K562 (cell line): ENCODE results near the gene ERI2. TPM values are rescaled to one million over a fixed set of nuclear protein-coding genes. Genes with fewer than 3 reads are reported as not detected.

ENCODE experiments used
- ASH1L ChIP-seq: fragments of 450-650 bp; IDR thresholded peaks from 2 replicates; pipeline ENCODE4 v1.6.1; 2018; ENCODE audit warnings: borderline replicate concordance, mild to moderate bottlenecking, low read depth; ENCODE audit not compliant: partially characterized antibody
- BRF1 ChIP-seq: IDR thresholded peaks from 3 replicates; pipeline ENCODE4 v1.6.1; 2011; ENCODE audit warnings: borderline replicate concordance, mild to moderate bottlenecking; ENCODE audit not compliant: insufficient read length; ENCODE audit errors: extremely low read depth
- CBFB ChIP-seq: sonication (generic); formaldehyde crosslinking; IDR thresholded peaks from 2 replicates; pipeline ENCODE4 v1.4.0; 2020; ENCODE audit warnings: mild to moderate bottlenecking, missing genetic modification reagents
- CC2D1A ChIP-seq: fragments of 450-650 bp; IDR thresholded peaks from 2 replicates; pipeline ENCODE4 v1.6.1; 2017; ENCODE audit warnings: mild to moderate bottlenecking
- E2F6 ChIP-seq, 2 experiments: IDR thresholded peaks; 2 replicates each; pipeline ENCODE4 v1.6.1; 2011; ENCODE audit warnings: borderline replicate concordance in 1 of 2, control low read depth in 1 of 2, low read depth in 1 of 2, low read length in 1 of 2, mild to moderate bottlenecking in 1 of 2, mixed read lengths in 1 of 2, moderate library complexity in 1 of 2; ENCODE audit not compliant: insufficient read depth in 1 of 2, insufficient read length in 1 of 2, poor library complexity in 1 of 2, severe bottlenecking in 1 of 2; ENCODE audit errors: extremely low read depth in 1 of 2
- ELF2 ChIP-seq: fragments of 250-450 bp; sonication (Bioruptor Pico); IDR thresholded peaks from 2 replicates; pipeline ENCODE4 v1.5.0; 2021; ENCODE audit warnings: mild to moderate bottlenecking
- HCFC1 ChIP-seq: IDR thresholded peaks from 2 replicates; pipeline ENCODE4 v1.6.1; 2012; ENCODE audit warnings: low read depth, low read length, improper control_type of control experiment
- HDAC1 ChIP-seq, 2 experiments: fragments of 450-650 bp; IDR thresholded peaks; 2 replicates each; pipeline ENCODE4 v1.6.1; 2016 to 2017; ENCODE audit warnings: inconsistent platforms in 1 of 2, mild to moderate bottlenecking in 1 of 2, moderate library complexity in 1 of 2
- HNRNPK ChIP-seq: fragments of 200-400 bp; formaldehyde crosslinking; IDR thresholded peaks from one replicate; pipeline ENCODE4 v1.6.1; 2018; ENCODE audit warnings: mild to moderate bottlenecking, low read depth, low read length; ENCODE audit not compliant: poor library complexity, severe bottlenecking
- JUND ChIP-seq, 2 experiments: IDR thresholded peaks; 2 replicates in 1 of 2; 3 replicates in 1 of 2; pipeline ENCODE4 v1.6.1; 2011; ENCODE audit warnings: borderline replicate concordance in 2 of 2, low read depth in 2 of 2, low read length in 2 of 2, improper control_type of control experiment in 1 of 2, missing biosample characterization in 1 of 2, missing genetic modification characterization in 1 of 2, missing genetic modification reagents in 1 of 2
- POLR2AphosphoS2 ChIP-seq: IDR thresholded peaks from 2 replicates; pipeline ENCODE4 v1.6.1; 2012; ENCODE audit warnings: low read length, improper control_type of control experiment
- RBM25 ChIP-seq: fragments of 200-400 bp; formaldehyde crosslinking; IDR thresholded peaks from 2 replicates; pipeline ENCODE4 v1.6.1; 2018; ENCODE audit warnings: low read length, low read depth, moderate library complexity; ENCODE audit not compliant: severe bottlenecking
- TCFL5 ChIP-seq: fragments of 250-450 bp; sonication (Bioruptor Pico); conservative IDR thresholded peaks from 2 replicates; pipeline ENCODE4 v1.6.1; 2021; ENCODE audit warnings: mild to moderate bottlenecking, moderate library complexity, matching md5 sums
- TSC22D4 ChIP-seq: fragments of 450-650 bp; IDR thresholded peaks from 2 replicates; pipeline ENCODE4 v1.6.1; 2016; ENCODE audit warnings: missing genetic modification characterization, missing biosample characterization, control low read depth
- ZC3H8 ChIP-seq: fragments of 450-650 bp; IDR thresholded peaks from 2 replicates; pipeline ENCODE4 v1.6.1; 2017
- ZNF140 ChIP-seq: fragments of 250-450 bp; sonication (Bioruptor Pico); IDR thresholded peaks from 2 replicates; pipeline ENCODE4 v1.8.0; 2021; ENCODE audit warnings: moderate library complexity, mild to moderate bottlenecking, inconsistent platforms
- ZNF586 ChIP-seq: fragments of 450-650 bp; formaldehyde crosslinking; conservative IDR thresholded peaks from 2 replicates; pipeline ENCODE4 v1.4.0; 2020; ENCODE audit warnings: mild to moderate bottlenecking, moderate library complexity
- ZNF740 ChIP-seq, 3 experiments: fragments of 200-800 bp in 1 of 3; sonication (Bioruptor generic) in 1 of 3; sonication (generic) in 1 of 3; formaldehyde crosslinking in 1 of 3; IDR thresholded peaks; 2 replicates each; pipeline versions ENCODE4 v1.6.1 to v1.8.0; 2016 to 2022; ENCODE audit warnings: mild to moderate bottlenecking in 2 of 3, missing compliant biosample characterization in 2 of 3, missing genetic modification characterization in 2 of 3, missing genetic modification reagents in 1 of 3
- polyA plus RNA-seq, 8 experiments: library from polyadenylated mRNA; depleted of rRNA in 4 of 8; stranded (reverse) in 5 of 8; unstranded in 3 of 8; fragments of >200 nt; fragmentation: Nextera tagmentation in 2 of 8; fragmentation: Illumina TruSeq in 1 of 8; extraction: Ambion mirVana in 2 of 8; extraction: Trizol in 1 of 8; gene quantifications; 2 replicates each; pipeline versions ENCODE4 v1.2.1 to v1.2.3, GENCODE V29; 2011 to 2014; ENCODE audit warnings: inconsistent platforms in 1 of 8, missing spikeins in 1 of 8
- total RNA-seq, 7 experiments: library from RNA; depleted of rRNA in 6 of 7; stranded (reverse); fragments of >200 nt in 6 of 7; fragmentation: Illumina TruSeq in 2 of 7; extraction: Trizol in 2 of 7; gene quantifications; 2 replicates each; pipeline versions ENCODE4 v1.2.1 to v1.2.3, GENCODE V29; 2011 to 2021; ENCODE audit warnings: low replicate concordance in 1 of 7
- TF ChIP-seq, protein P1 (sequence below), 2 experiments: fragments of 450-650 bp; conservative IDR thresholded peaks; 2 replicates each; pipeline ENCODE4 v1.6.1; 2017; ENCODE audit warnings: mild to moderate bottlenecking in 2 of 2, moderate library complexity in 2 of 2
- TF ChIP-seq, protein P2 (sequence below): fragments of 250-450 bp; sonication (Bioruptor Pico); IDR thresholded peaks from 2 replicates; pipeline ENCODE4 v1.9.0; 2021; ENCODE audit warnings: mild to moderate bottlenecking, inconsistent platforms

The ERI2 gene
- total and polyA plus RNA-seq, 9 of the 15 experiments (the other 6 are each of a cell fraction or from before 2014, with no cell fraction given): 23.3 to 57.0 (median 48.1) TPM

DNA sequence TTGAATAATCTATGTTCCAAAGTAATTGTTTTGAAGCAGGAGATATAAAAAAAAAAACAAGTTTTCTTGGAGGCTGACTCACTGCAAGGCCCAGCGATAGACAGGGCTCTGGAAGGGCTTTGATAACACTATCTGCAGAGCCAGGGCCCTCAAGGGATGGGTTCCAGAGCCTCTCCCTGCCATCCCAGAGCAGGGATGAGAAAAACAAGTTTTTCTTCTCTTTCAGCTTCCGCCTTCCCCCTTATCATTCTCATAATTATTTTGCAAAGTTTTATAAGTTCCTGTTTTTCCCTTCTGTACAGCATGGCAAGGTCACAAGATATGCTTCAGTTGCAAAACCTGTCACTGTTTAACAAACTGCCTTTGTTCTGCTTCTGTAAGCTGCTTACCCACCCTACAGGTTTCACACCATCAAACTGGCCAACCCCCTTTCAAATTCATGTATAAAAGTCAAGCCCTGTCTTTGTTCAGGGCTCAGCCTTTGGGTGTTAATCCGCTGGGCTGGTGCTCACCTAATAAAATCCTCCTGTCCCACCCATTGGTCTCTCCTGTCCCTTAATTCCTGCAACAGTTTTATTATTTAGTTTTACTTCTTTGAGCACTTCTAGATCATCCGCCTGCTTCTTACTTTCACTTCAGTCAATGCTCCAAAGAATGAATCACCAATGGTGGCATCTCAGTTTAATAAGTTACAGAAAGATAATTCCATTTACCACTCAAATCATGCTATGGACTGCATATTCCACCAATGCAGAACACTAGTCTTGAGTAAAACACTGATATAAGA lies 59.0 kb downstream of the ERI2 start (continued):
- TF ChIP-seq ZNF740 (CRISPR knock-in tag; IDR thresholded peaks at IDR 0.05) (no peak), ZNF740 (tag; IDR thresholded peaks at IDR 0.05) (0 out of 4 replicates have a peak, but pooled peaks of 1 of the 2 experiments have one; percentile 30), HDAC1 (IDR thresholded peaks at IDR 0.05) (no peak; a peak in 1 of 4 replicates), E2F6 (IDR thresholded peaks at IDR 0.05; ENCODE audit: borderline replicate concordance in 1 of 2, extremely low read depth in 1 of 2, insufficient read depth in 1 of 2, insufficient read length in 1 of 2, low read depth in 1 of 2, low read length in 1 of 2, poor library complexity in 1 of 2, severe bottlenecking in 1 of 2) (no peak), ELF2 (no peak), CBFB (no peak), JUND (IDR thresholded peaks at IDR 0.05; ENCODE audit: borderline replicate concordance, low read depth, low read length) (peak; percentile 96), JUND (tag; IDR thresholded peaks at IDR 0.05; ENCODE audit: borderline replicate concordance, low read depth, low read length) (peak; percentile 88; the same call in 2 of the 3 replicates), CC2D1A (peak; percentile 96), RBM25 (peak; percentile 61), ZC3H8 (no peak), ZNF586 (CRISPR knock-in tag) (no peak), HNRNPK (no peak), BRF1 (no peak), POLR2AphosphoS2 (no peak), ASH1L (no peak), HCFC1 (no peak), TCFL5 (CRISPR knock-in tag) (no peak; the same call in 1 of the 2 replicates), ZNF140 (CRISPR knock-in tag) (no peak), TSC22D4 (tag) (no peak)
- TF ChIP-seq, protein P1, sequence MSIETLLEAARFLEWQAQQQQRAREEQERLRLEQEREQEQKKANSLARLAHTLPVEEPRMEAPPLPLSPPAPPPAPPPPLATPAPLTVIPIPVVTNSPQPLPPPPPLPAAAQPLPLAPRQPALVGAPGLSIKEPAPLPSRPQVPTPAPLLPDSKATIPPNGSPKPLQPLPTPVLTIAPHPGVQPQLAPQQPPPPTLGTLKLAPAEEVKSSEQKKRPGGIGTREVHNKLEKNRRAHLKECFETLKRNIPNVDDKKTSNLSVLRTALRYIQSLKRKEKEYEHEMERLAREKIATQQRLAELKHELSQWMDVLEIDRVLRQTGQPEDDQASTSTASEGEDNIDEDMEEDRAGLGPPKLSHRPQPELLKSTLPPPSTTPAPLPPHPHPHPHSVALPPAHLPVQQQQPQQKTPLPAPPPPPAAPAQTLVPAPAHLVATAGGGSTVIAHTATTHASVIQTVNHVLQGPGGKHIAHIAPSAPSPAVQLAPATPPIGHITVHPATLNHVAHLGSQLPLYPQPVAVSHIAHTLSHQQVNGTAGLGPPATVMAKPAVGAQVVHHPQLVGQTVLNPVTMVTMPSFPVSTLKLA (conservative IDR thresholded peaks at IDR 0.05): peak; percentile 9 to 51; a peak in 3 of 4 replicates
- TF ChIP-seq, protein P2, sequence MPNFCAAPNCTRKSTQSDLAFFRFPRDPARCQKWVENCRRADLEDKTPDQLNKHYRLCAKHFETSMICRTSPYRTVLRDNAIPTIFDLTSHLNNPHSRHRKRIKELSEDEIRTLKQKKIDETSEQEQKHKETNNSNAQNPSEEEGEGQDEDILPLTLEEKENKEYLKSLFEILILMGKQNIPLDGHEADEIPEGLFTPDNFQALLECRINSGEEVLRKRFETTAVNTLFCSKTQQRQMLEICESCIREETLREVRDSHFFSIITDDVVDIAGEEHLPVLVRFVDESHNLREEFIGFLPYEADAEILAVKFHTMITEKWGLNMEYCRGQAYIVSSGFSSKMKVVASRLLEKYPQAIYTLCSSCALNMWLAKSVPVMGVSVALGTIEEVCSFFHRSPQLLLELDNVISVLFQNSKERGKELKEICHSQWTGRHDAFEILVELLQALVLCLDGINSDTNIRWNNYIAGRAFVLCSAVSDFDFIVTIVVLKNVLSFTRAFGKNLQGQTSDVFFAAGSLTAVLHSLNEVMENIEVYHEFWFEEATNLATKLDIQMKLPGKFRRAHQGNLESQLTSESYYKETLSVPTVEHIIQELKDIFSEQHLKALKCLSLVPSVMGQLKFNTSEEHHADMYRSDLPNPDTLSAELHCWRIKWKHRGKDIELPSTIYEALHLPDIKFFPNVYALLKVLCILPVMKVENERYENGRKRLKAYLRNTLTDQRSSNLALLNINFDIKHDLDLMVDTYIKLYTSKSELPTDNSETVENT (CRISPR knock-in tag): no peak
